H1 (cell line): ENCODE results near the gene ADCY5.

Source experiments
- POLR2A ChIP-seq, 2 experiments: IDR thresholded peaks; 1 replicate in 1 of 2; 2 replicates in 1 of 2; pipeline ENCODE4 v1.6.1; 2011; ENCODE audit warnings: low read depth in 2 of 2, low read length in 2 of 2, mild to moderate bottlenecking in 2 of 2; ENCODE audit errors: control extremely low read depth in 1 of 2
- TF ChIP-seq, protein P1 (sequence below), 3 experiments: IDR thresholded peaks; 1 replicate in 2 of 3; 2 replicates in 1 of 3; pipeline versions ENCODE4 v1.5.1 to v1.6.1; 2011; ENCODE audit warnings: low read length in 3 of 3, mild to moderate bottlenecking in 3 of 3, inconsistent platforms in 2 of 3, low read depth in 1 of 3, moderate library complexity in 1 of 3; ENCODE audit not compliant: insufficient read depth in 1 of 3; ENCODE audit errors: control extremely low read depth in 1 of 3

DNA sequence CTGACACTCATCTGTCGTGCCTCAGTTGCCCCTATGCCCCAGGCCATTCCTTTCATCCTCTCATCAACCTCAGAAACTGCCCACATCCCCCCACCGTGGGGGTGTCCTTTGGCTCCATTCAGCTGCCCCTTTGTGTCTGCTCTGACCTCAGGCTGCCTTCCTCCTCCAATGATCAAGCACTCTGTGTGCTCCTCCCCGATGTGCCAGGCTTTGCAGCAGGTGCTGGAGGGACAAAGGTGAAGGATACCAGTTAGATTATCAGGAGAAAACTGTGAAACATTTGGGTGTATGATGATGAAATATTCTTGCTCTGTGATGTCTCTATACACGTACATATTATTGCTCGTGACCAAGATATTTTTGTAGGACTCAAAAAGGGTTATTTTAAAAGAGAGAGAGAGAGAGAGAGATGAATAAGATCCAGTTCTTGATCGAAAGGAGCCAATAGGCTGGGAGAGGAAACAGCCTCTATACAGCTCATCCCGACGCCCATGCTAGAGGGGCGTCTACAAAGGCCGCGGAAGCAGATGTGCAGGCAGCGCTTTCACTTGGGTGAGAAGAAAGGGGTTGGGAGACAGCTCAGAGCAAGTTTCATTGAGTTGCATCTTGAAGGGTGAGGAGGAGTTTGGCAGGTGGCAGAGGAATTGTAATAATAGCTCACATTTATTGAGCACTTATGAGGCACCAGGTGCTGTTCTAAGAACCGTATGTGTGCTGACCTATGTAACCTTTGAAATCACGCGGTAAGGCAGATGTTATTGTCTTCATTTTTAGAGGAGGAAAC is 28.3 kb upstream of the ADCY5 start:
- TF ChIP-seq POLR2A (IDR thresholded peaks at IDR 0.05; ENCODE audit: control extremely low read depth in 1 of 2, low read depth in 2 of 2, low read length in 2 of 2): no peak
- TF ChIP-seq, protein P1, sequence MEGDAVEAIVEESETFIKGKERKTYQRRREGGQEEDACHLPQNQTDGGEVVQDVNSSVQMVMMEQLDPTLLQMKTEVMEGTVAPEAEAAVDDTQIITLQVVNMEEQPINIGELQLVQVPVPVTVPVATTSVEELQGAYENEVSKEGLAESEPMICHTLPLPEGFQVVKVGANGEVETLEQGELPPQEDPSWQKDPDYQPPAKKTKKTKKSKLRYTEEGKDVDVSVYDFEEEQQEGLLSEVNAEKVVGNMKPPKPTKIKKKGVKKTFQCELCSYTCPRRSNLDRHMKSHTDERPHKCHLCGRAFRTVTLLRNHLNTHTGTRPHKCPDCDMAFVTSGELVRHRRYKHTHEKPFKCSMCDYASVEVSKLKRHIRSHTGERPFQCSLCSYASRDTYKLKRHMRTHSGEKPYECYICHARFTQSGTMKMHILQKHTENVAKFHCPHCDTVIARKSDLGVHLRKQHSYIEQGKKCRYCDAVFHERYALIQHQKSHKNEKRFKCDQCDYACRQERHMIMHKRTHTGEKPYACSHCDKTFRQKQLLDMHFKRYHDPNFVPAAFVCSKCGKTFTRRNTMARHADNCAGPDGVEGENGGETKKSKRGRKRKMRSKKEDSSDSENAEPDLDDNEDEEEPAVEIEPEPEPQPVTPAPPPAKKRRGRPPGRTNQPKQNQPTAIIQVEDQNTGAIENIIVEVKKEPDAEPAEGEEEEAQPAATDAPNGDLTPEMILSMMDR (IDR thresholded peaks at IDR 0.05; ENCODE audit: control extremely low read depth in 1 of 3, insufficient read depth in 1 of 3, low read depth in 1 of 3, low read length in 3 of 3): no peak
